Measurements from ENCODE around the gene CFAP54.

CFAP54 gene

DNA sequence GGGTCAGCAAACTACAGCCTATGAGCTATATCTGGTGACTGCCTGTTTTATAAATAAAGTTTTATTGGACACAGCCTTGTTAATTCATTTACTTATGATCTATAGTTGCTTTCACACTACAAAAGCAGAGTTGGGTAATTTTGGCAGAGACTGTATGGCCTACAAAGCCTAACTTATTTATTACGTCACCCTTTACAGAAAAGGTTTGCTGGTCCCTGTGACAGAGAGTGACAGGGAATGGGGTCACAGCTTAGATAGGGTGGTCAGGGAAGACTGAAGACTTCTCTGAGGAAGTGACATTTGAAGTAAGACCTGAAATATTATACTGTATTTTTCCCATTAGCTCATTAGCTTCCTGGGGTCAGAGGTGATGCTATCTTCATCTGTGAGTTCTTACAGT is 342.0 kb downstream of the CFAP54 start:
- no peak for DNase-seq

DNA sequence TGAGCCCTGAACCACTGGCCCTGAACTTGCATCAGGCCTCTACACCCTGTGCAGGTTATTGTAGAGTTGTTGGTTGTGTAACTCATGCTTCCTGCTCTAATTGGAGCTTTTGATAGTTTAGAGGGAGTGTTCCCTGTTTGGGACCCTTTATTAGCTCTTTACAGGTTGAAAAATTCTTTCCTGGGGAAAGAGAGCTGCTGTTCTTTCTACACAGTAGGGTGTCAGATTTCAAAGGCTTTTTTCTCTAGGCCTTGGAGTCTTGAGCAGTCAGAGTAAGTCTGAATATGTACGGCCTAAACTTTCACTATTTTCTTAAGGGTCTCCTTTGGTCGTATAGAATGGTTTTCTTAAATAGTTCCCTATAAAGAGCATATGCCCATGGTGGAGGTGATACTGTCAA is 356.9 kb downstream of the CFAP54 start:
- no peak for DNase-seq

DNA sequence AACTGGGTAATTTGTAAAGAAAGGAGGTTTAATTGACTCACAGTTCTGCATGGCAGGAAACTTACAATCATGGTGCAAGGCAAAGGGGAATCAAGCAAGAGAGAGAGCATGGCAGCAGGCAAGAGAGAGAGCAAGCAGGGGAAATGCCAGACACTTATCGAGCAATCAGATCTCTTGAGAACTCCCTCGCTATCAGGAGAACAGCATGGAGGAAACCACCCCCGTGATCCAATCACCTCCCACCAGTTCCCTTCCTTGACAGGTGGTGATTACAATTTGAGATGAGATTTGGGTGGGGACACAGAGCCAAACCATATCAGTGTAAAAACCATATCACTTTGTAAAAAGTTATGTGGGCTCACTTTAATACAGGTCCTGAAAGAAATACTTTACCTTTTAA is 361.3 kb downstream of the CFAP54 start:
- DNase-seq, result no peak

GRCh38 chr12:96858162-96858561 is 368.8 kb downstream of the CFAP54 start:
- no peak for DNase-seq

- no peak for DNase-seq
Observed at GRCh38 chr12:96861656-96862055, 372.3 kb downstream of the CFAP54 start.

- DNase-seq, result no peak
Observed at GRCh38 chr12:96862326-96862725, 372.9 kb downstream of the CFAP54 start.

DNA sequence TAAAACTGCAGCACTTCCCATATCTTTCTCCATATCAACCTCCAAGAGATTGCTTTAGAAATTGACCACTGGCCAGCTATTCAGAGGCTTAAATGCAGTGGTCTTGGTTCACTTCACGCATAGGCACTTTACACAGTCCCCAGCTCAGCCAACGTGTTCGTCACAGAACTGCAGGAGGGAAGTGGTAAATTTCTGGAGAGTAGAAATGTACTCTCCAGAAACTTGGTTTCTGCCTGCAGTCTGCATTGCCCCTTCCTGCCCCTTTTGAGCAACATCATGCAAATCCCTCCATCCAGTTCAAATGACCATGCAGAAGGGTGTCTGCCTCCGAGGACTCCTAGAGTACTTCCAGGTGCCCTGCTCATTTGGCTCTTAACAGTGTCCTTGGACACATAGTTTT is 375.0 kb downstream of the CFAP54 start:
- DNase-seq, result no peak

DNA sequence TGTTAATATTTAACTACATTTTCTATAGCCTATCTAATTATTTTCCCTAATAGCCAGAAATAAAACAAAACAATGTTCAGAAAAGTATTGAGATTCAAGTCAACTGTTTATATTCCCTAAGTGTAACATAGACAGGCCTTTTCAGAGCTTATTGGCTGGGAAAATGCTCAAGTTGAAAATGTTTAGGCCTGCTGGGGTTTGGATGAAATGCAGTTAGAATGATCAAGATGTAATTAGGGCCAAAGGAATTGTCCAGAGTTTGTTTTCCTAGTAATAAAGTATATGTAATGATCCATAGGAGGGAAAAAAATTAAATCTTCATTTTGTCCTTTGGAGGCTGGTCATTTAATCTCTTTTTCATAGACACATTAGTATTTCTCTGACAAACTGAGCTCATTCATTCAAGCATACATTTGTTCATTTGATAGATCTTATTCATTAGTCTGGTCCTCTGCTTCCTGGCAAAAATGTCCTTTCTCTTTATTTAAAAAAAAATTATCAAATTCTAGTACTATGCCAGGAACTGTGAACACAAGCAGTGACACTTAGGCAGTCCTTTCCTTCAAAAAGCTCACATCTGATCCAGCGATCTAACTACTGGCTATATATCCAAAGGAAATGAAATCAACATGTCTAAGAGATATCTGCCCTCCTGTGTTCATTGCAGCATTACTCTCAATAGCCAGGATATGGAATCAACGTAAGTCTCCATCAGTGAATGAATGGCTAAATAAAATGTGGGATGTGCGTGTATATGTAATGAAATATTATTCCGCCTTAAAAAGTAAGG is 377.6 kb downstream of the CFAP54 start:
- no peak for DNase-seq

DNA sequence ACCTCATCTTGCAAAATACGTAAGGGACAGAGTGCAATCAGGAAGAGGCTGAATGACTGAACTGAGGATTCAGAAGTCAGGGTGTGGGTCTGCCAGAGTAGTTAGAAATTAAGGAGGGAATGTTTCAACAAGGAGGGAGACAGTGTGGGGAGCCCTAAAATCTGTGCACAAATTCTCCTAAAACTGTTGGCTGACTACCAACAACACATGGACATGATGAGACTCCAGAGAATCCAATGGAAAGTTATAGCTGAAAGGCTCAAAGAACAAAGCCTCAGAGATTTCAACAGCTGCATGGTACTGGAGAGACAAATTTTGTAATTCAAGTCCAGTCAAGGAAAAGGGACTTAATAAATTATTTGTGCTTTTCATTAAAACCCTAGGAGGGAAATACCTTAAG is 381.6 kb downstream of the CFAP54 start:
- DNase-seq, result no peak

DNA sequence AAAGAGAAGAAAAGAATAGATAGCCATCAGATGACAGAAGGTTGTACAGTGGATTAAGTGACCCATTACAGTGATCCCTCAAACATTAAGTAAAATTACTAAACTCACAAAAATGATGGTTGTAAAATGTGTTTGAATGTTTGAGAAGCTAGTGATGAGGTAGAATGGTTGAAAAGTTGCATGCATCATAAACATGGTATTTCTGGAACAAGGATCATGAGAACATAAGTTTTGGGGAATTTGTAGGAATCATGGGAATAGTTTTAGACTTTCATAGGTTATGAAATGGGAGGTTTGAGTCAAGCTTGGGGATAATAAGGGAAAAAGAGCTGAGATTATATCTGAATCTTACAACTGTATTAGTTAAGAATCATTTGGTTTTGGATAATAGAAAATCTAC is 383.6 kb downstream of the CFAP54 start:
- DNase-seq, result no peak

DNA sequence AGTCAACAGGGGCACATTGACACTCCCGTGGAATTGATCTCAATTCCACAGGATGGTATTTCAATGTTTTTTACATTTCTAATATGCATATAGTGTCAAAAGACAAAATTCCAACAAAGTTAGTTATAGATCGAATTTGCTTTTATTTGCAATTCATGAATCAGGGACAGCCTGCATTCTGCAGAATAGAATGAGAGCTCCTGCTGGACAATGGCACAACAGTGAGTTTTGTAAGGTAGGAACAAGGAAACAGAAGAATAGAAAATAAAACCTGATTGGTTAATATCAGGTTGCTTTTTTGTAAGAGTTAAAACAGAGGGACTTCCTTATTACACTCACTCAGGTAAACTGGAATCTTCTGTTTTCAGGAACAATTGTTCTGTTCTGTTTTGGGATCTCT is 384.8 kb downstream of the CFAP54 start:
- DNase-seq, result no peak

- no peak for DNase-seq
Observed at GRCh38 chr12:96876966-96877365, 387.6 kb downstream of the CFAP54 start.

GRCh38 chr12:96878704-96879103 is 389.3 kb downstream of the CFAP54 start:
- no peak for DNase-seq

GRCh38 chr12:96879301-96879700 is 389.9 kb downstream of the CFAP54 start:
- DNase-seq, result no peak

- DNase-seq, result no peak
Observed at GRCh38 chr12:96880220-96880619, 390.8 kb downstream of the CFAP54 start.

GRCh38 chr12:96881608-96882007 is 392.2 kb downstream of the CFAP54 start:
- no peak for DNase-seq

- no peak for DNase-seq
Observed at GRCh38 chr12:96882862-96883261, 393.5 kb downstream of the CFAP54 start.

DNA sequence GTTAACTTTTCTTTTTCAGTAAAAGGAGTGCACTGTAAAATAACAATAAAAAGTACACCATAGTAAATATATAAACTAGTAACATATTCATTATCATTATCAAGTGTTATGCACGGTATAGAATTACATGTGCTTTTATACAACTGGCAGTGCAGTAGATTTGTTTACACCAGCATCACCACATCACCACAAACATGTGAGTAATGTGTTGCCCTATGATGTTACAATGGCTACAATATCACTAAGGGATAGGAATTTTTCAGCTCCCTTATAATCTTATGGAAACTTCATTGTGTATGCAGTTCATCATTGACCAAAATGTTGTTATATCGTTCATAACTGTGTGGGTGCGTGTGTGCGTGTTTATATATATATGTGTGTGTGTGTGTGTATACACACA is 394.2 kb downstream of the CFAP54 start:
- no peak for DNase-seq

GRCh38 chr12:96886998-96887677 is 397.8 kb downstream of the CFAP54 start:
- no peak for DNase-seq

GRCh38 chr12:96889273-96889933 is 400.0 kb downstream of the CFAP54 start:
- no peak for DNase-seq

- DNase-seq, result no peak
Observed at GRCh38 chr12:96890331-96890730, 401.0 kb downstream of the CFAP54 start.

GRCh38 chr12:96892104-96892503 is 402.7 kb downstream of the CFAP54 start:
- DNase-seq, result no peak

GRCh38 chr12:96897421-96897820 is 408.0 kb downstream of the CFAP54 start:
- DNase-seq, result no peak

- no peak for DNase-seq
Observed at GRCh38 chr12:96901175-96901574, 411.8 kb downstream of the CFAP54 start.
